ENCODE data around the gene PCDHGC4. TPM values are rescaled to one million over a fixed set of nuclear protein-coding genes. Genes with fewer than 3 reads are reported as not detected.

PCDHGC4 gene
- total RNA-seq, 4 donors from 2014 or later, result 1.8 to 26.5 (median 2.7) TPM

DNA sequence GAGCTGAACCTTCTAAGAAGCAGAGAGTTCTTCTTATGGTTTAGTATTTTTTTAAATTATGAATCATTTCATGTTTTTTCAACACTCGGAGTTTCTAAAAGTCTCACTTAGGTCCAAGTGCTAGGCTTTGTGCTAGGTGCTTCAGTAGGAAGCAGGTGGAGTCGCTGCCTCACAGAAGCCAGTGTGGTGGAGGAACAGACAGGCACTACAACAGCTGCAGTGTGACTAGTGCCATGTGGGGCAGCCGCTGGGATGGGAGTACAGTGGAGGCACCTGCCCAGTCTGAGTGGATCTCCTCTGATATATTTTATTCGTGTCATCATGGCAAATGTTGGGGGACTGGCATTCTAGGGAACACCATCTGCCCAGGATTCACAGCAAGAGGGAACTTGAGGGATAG is 19.4 kb downstream of the PCDHGC4 start:
- in situ Hi-C loops (cut with MboI; ENCODE audit: low pct_ligation_motif_present in 1 of 4, low pct_unique_long_range_greater_than_20kb in 1 of 4, low sequenced_read_pairs in 3 of 4), result no loop called here

DNA sequence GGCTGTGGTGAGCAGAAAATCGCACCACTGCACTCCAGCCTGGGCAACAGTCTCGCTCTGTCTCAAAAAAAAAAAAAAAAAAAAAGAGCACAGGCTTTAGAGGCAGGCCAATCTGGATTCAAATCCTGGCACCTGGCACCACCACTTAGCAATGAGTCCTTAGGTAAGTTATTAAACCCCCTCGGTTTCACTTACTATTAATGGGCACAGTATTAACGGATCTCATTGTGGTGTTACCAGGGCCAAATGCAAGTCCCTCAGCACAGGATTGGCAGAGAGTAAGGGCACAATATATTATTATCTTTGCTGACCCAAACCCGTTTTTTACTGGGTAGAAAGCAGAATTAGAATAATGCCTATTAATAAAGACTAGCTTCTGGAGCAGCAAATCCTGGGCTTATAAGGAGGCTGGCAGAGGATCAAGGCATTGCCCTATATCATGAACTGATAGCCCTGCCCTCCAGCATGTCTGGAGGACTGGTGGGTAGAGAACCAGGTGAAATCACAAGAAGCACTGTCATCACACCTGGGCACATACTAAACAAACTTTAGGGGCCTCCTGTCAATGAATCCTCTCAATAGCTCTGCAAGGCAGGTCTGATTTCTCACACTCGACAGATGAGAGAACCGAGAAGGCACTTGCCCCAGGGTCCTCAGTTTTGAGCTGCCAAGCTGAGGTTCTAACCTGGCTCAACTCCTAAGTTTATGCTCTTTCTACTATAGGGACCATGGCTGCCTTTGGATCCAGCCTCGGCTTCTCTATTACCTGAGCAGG is 21.7 kb downstream of the PCDHGC4 start:
- H3K27ac ChIP-seq, result peak overlapping the region; percentile 79 to 84 (median 83)
- no peaks in the 10 kb centered on the region for H3K36me3 ChIP-seq
- in situ Hi-C loops (cut with MboI; ENCODE audit: low pct_ligation_motif_present in 1 of 4, low pct_unique_long_range_greater_than_20kb in 1 of 4, low sequenced_read_pairs in 3 of 4), result no loop called here

More for the DNA sequence above, 19.4 kb downstream of the PCDHGC4 start:
- intact Hi-C loops (cut with DNase I; ENCODE audit: low total_unique reads), result no loop called here
- WGBS, 2 donors (ENCODE audit: low coverage in 1 of 2), result 80 to 92% methylated on average over 1 to 4 of the region's 4 CpGs
- Histone ChIP-seq H3K4me3 (no peak overlapping the region), H3K36me3 (no peaks in the 10 kb centered on the region), H3K27ac (no peak overlapping the region), H3K4me1 (peaks cover 8 to 25% (median 18%) of the 10 kb centered on the region in 4 donors), H3K9me3 (no peaks in the 10 kb centered on the region), H3K27me3 (no peaks in the 10 kb centered on the region)
- DNase-seq, result no peak
- no peak for TF ChIP-seq EP300 (IDR thresholded peaks at IDR 0.05; ENCODE audit: low read depth)
- TF ChIP-seq, protein P1, sequence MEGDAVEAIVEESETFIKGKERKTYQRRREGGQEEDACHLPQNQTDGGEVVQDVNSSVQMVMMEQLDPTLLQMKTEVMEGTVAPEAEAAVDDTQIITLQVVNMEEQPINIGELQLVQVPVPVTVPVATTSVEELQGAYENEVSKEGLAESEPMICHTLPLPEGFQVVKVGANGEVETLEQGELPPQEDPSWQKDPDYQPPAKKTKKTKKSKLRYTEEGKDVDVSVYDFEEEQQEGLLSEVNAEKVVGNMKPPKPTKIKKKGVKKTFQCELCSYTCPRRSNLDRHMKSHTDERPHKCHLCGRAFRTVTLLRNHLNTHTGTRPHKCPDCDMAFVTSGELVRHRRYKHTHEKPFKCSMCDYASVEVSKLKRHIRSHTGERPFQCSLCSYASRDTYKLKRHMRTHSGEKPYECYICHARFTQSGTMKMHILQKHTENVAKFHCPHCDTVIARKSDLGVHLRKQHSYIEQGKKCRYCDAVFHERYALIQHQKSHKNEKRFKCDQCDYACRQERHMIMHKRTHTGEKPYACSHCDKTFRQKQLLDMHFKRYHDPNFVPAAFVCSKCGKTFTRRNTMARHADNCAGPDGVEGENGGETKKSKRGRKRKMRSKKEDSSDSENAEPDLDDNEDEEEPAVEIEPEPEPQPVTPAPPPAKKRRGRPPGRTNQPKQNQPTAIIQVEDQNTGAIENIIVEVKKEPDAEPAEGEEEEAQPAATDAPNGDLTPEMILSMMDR (IDR thresholded peaks at IDR 0.05), result no peak
- no peak for TF ChIP-seq POLR2A (IDR thresholded peaks at IDR 0.05)
- no peak for TF ChIP-seq POLR2AphosphoS5 (IDR thresholded peaks at IDR 0.05)

DNA sequence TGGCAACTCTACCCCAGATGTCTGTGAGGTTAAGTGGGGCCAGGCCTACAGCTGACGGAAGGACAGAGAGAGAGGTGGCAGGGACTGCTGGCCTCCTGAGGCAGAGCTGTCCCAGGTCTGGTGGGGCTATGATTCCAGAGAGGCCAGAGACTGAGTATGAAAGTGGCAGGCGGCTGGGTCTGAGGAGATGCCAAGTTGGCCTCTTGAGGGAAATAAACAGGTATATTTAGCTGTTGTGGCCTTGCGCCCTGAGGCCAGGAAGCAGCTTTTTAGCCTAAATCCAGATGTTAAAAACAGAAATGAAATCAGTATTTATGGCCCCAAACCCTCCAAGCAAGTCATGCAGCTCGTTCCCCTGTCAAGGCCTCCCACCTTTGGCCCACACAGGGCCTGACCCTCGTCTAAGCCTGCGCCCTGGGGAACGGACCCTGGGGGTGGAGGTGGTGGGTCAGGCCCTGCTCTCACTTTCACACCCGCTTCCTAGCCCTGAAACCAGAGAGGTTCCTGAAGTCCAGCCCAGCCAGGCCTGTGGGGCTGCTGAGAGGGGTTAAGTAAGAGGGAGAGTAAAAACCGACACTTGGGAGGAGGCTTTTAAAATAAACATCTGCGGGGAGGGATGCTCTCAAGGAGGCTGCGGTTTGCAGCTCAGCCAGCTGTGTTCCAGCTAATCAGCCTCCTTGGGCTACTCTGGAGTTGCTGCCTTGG is 22.7 kb downstream of the PCDHGC4 start:
- H3K4me1 ChIP-seq, result peaks cover 12 to 32% (median 26%) of the 10 kb centered on the region in 4 donors
- H3K4me3 ChIP-seq, result no peak overlapping the region
- H3K9me3 ChIP-seq, result no peaks in the 10 kb centered on the region
- WGBS, 2 donors (ENCODE audit: low coverage in 1 of 2), result 58% methylated on average over 11 of the region's 11 CpGs; no CpG with 5 or more reads in 1 of the 2 donors
- intact Hi-C loops (cut with DNase I; ENCODE audit: low total_unique reads) (no loop called here), in situ Hi-C loops (cut with MboI; ENCODE audit: low pct_ligation_motif_present in 1 of 4, low pct_unique_long_range_greater_than_20kb in 1 of 4, low sequenced_read_pairs in 3 of 4) (no loop called here)
- TF ChIP-seq, protein P1 (IDR thresholded peaks at IDR 0.05), result no peak
- TF ChIP-seq POLR2AphosphoS5 (IDR thresholded peaks at IDR 0.05) (no peak), EP300 (IDR thresholded peaks at IDR 0.05; ENCODE audit: low read depth) (no peak), POLR2A (IDR thresholded peaks at IDR 0.05) (no peak)
- H3K27ac ChIP-seq, result peak overlapping the region; percentile 79 to 84 (median 83)
- no peaks in the 10 kb centered on the region for H3K36me3 ChIP-seq
- DNase-seq, result no peak
- H3K27me3 ChIP-seq, result no peaks in the 10 kb centered on the region

More for the DNA sequence above, 21.7 kb downstream of the PCDHGC4 start:
- intact Hi-C loops (cut with DNase I; ENCODE audit: low total_unique reads), result no loop called here
- no peak for DNase-seq
- Histone ChIP-seq H3K4me1 (peaks cover 12 to 32% (median 24%) of the 10 kb centered on the region in 4 donors), H3K4me3 (no peak overlapping the region), H3K27me3 (no peaks in the 10 kb centered on the region), H3K9me3 (no peaks in the 10 kb centered on the region)
- TF ChIP-seq POLR2AphosphoS5 (IDR thresholded peaks at IDR 0.05) (no peak), POLR2A (IDR thresholded peaks at IDR 0.05) (no peak), EP300 (IDR thresholded peaks at IDR 0.05; ENCODE audit: low read depth) (no peak)
- TF ChIP-seq, protein P1 (IDR thresholded peaks at IDR 0.05), result no peak
- 83 to 93% methylated on average over 8 of the region's 8 CpGs for WGBS, 2 donors (ENCODE audit: low coverage in 1 of 2)

DNA sequence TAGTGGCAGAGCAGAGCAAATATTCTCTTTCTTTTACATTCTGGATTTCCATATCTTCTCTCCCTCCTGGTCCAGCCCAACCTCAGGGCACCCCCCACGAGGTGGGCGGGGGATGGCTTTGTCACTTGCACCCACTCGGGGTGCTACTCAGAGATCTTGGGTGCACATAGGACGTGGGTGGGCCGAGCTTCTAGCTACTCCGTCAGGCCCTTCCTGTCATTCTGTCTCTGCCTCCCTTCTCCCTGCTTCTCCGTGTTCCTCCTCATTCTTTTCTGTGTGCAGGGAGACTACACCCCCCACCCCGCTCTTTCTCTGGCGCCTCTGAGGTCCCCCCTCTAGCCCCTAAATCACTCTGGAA is 23.6 kb downstream of the PCDHGC4 start:
- intact Hi-C loops (cut with DNase I; ENCODE audit: low total_unique reads), result no loop called here
- no peaks in the 10 kb centered on the region for H3K36me3 ChIP-seq
- peak overlapping the region; percentile 79 to 84 (median 83) for H3K27ac ChIP-seq
- 45 to 57% methylated on average over 5 to 9 of the region's 9 CpGs for WGBS, 2 donors (ENCODE audit: low coverage in 1 of 2)
- no peak for DNase-seq
- in situ Hi-C loops (cut with MboI; ENCODE audit: low pct_ligation_motif_present in 1 of 4, low pct_unique_long_range_greater_than_20kb in 1 of 4, low sequenced_read_pairs in 3 of 4), result no loop called here
- peaks cover 12 to 37% (median 26%) of the 10 kb centered on the region in 4 donors for H3K4me1 ChIP-seq
- H3K27me3 ChIP-seq, result no peaks in the 10 kb centered on the region
- TF ChIP-seq, protein P1 (IDR thresholded peaks at IDR 0.05), result no peak
- no peak for TF ChIP-seq POLR2A (IDR thresholded peaks at IDR 0.05)
- TF ChIP-seq POLR2AphosphoS5 (IDR thresholded peaks at IDR 0.05), result no peak
- TF ChIP-seq EP300 (IDR thresholded peaks at IDR 0.05; ENCODE audit: low read depth), result no peak
- no peaks in the 10 kb centered on the region for H3K9me3 ChIP-seq
- peak overlapping the region in 2 of 4 donors; percentile 6 to 37 for H3K4me3 ChIP-seq

Data from transverse colon (tissue), 4 donors.